ENCODE results near the gene CMSS1. TPM values are rescaled to one million over a fixed set of nuclear protein-coding genes. Genes with fewer than 3 reads are reported as not detected.
"Not testable (repeated sequence)": the region's sequence is repeated elsewhere in the genome, so short reads cannot be mapped to it uniquely, and the experiment has no call there.

Gene CMSS1
- polyA plus RNA-seq, 12 donors, result 21.0 to 39.9 (median 29.5) TPM; not detected in 1

GRCh38 chr3:100221159-100221558 is 403.5 kb downstream of the CMSS1 start:
- no peak for DNase-seq

GRCh38 chr3:100225193-100225592 is 407.5 kb downstream of the CMSS1 start:
- no peak for DNase-seq

- DNase-seq, result no peak
These were observed 408.2 kb downstream of the CMSS1 start for GRCh38 chr3:100225883-100226282.

- DNase-seq, result peak; percentile 40
These were observed 409.2 kb downstream of the CMSS1 start for GRCh38 chr3:100226712-100227429.

- DNase-seq, result peak; percentile 81
These were observed 409.9 kb downstream of the CMSS1 start for GRCh38 chr3:100227511-100227921.

- no peak for DNase-seq
These were observed 410.6 kb downstream of the CMSS1 start for GRCh38 chr3:100228247-100228646.

GRCh38 chr3:100229188-100229587 is 411.5 kb downstream of the CMSS1 start:
- DNase-seq, result not testable (repeated sequence)

- no peak for DNase-seq
These were observed 413.0 kb downstream of the CMSS1 start for GRCh38 chr3:100230710-100231109.

Other genes starting within 250 kb of the CMSS1 start
- gene COL8A1, start 179.3 kb upstream of the CMSS1 start, polyA plus RNA-seq (ENCODE audit: insufficient read length in 12 of 12), result 1 to 10 TPM in 3 of 12 donors, under 1 TPM in 8, not detected in 1; 0.40 to 3.7 (median 0.70) TPM